ENCODE data around the gene IFT52. TPM values are rescaled to one million over a fixed set of nuclear protein-coding genes. Genes with fewer than 3 reads are reported as not detected.

IFT52 gene
- total RNA-seq, 1 donor from 2014 or later, result 22.6 TPM

GRCh38 chr20:43563991-43564390, 26.7 kb upstream of the IFT52 start:
- FAIRE-seq, result no peak
- Histone ChIP-seq H3K27me3 (ENCODE audit: control insufficient read depth, insufficient read depth, low read length) (no peaks in the 10 kb centered on the region), H3K4me3 (ENCODE audit: low read depth, low read length) (no peak overlapping the region), H3K36me3 (ENCODE audit: control insufficient read depth, insufficient read depth, low read length) (no peaks in the 10 kb centered on the region)
- no peak for TF ChIP-seq CTCF (IDR thresholded peaks at IDR 0.05; ENCODE audit: insufficient read depth, low read length, severe bottlenecking)
- DNase-seq (ENCODE audit: low read depth), result no peak

GRCh38 chr20:43564455-43564854, 26.3 kb upstream of the IFT52 start:
- no peak for DNase-seq (ENCODE audit: low read depth)
- no peaks in the 10 kb centered on the region for H3K36me3 ChIP-seq (ENCODE audit: control insufficient read depth, insufficient read depth, low read length)
- TF ChIP-seq CTCF (IDR thresholded peaks at IDR 0.05; ENCODE audit: insufficient read depth, low read length, severe bottlenecking), result no peak
- FAIRE-seq, result no peak
- no peaks in the 10 kb centered on the region for H3K27me3 ChIP-seq (ENCODE audit: control insufficient read depth, insufficient read depth, low read length)
- no peak overlapping the region for H3K4me3 ChIP-seq (ENCODE audit: low read depth, low read length)

GRCh38 chr20:43564993-43565757, 25.6 kb upstream of the IFT52 start:
- TF ChIP-seq CTCF (IDR thresholded peaks at IDR 0.05; ENCODE audit: insufficient read depth, low read length, severe bottlenecking), result no peak
- no peaks in the 10 kb centered on the region for H3K27me3 ChIP-seq (ENCODE audit: control insufficient read depth, insufficient read depth, low read length)
- FAIRE-seq, result no peak
- H3K36me3 ChIP-seq (ENCODE audit: control insufficient read depth, insufficient read depth, low read length), result no peaks in the 10 kb centered on the region
- DNase-seq (ENCODE audit: low read depth), result no peak
- no peak overlapping the region for H3K4me3 ChIP-seq (ENCODE audit: low read depth, low read length)

GRCh38 chr20:43565758-43566104, 25.0 kb upstream of the IFT52 start:
- H3K27me3 ChIP-seq (ENCODE audit: control insufficient read depth, insufficient read depth, low read length), result no peaks in the 10 kb centered on the region
- no peaks in the 10 kb centered on the region for H3K36me3 ChIP-seq (ENCODE audit: control insufficient read depth, insufficient read depth, low read length)
- no peak for TF ChIP-seq CTCF (IDR thresholded peaks at IDR 0.05; ENCODE audit: insufficient read depth, low read length, severe bottlenecking)
- DNase-seq (ENCODE audit: low read depth) (no peak), FAIRE-seq (no peak)
- no peak overlapping the region for H3K4me3 ChIP-seq (ENCODE audit: low read depth, low read length)

GRCh38 chr20:43567477-43567876, 23.3 kb upstream of the IFT52 start:
- DNase-seq (ENCODE audit: low read depth) (no peak), FAIRE-seq (no peak)
- H3K27me3 ChIP-seq (ENCODE audit: control insufficient read depth, insufficient read depth, low read length), result no peaks in the 10 kb centered on the region
- no peak overlapping the region for H3K4me3 ChIP-seq (ENCODE audit: low read depth, low read length)
- TF ChIP-seq CTCF (IDR thresholded peaks at IDR 0.05; ENCODE audit: insufficient read depth, low read length, severe bottlenecking), result no peak
- H3K36me3 ChIP-seq (ENCODE audit: control insufficient read depth, insufficient read depth, low read length), result no peaks in the 10 kb centered on the region

- Histone ChIP-seq H3K4me3 (ENCODE audit: low read depth, low read length) (no peak overlapping the region), H3K36me3 (ENCODE audit: control insufficient read depth, insufficient read depth, low read length) (no peaks in the 10 kb centered on the region), H3K27me3 (ENCODE audit: control insufficient read depth, insufficient read depth, low read length) (no peaks in the 10 kb centered on the region)
- DNase-seq (ENCODE audit: low read depth) (no peak), FAIRE-seq (no peak)
- no peak for TF ChIP-seq CTCF (IDR thresholded peaks at IDR 0.05; ENCODE audit: insufficient read depth, low read length, severe bottlenecking)
Observed at GRCh38 chr20:43568706-43569105, 22.0 kb upstream of the IFT52 start.
